Chondrocyte (in vitro differentiated cells): Measurements from ENCODE around the gene PKD1. TPM values are rescaled to one million over a fixed set of nuclear protein-coding genes. Genes with fewer than 3 reads are reported as not detected.

ENCODE experiments used
- DNase-seq: peaks from one replicate; pipeline ENCODE4 v3.0.0; 2021; ENCODE audit warnings: mixed read lengths, low spot score
- H3K27ac Mint-ChIP-seq: one replicate; pipeline ENCODE4 v1.8.0; 2021; ENCODE audit warnings: mild to moderate bottlenecking, moderate library complexity, mixed read lengths; ENCODE audit not compliant: unreplicated experiment
- H3K27me3 Mint-ChIP-seq: 2 replicates; pipeline ENCODE4 v1.8.0; 2021; ENCODE audit warnings: low read depth, mixed read lengths
- H3K36me3 Mint-ChIP-seq: 2 replicates; pipeline ENCODE4 v1.8.0; 2021; ENCODE audit warnings: low read depth, mixed read lengths
- H3K4me1 Mint-ChIP-seq: 2 replicates; pipeline ENCODE4 v1.8.0; 2021; ENCODE audit warnings: low read depth, mild to moderate bottlenecking, mixed read lengths
- H3K4me3 Mint-ChIP-seq: one replicate; pipeline ENCODE4 v1.8.0; 2021; ENCODE audit warnings: mild to moderate bottlenecking, moderate library complexity, mixed read lengths; ENCODE audit not compliant: unreplicated experiment
- H3K9me3 Mint-ChIP-seq: 2 replicates; pipeline ENCODE4 v1.8.0; 2021; ENCODE audit warnings: low read depth, mixed read lengths
- total RNA-seq: library from RNA; stranded (reverse); gene quantifications from 3 replicates; pipeline ENCODE4 v1.2.1, GENCODE V29; 2021
- TF ChIP-seq, protein P1 (sequence below): fragments of 200-600 bp; sonication (generic); IDR thresholded peaks from 2 replicates; pipeline ENCODE4 v1.5.0; 2021; ENCODE audit warnings: antibody characterized with exemption, mild to moderate bottlenecking, moderate library complexity

The PKD1 gene
- total RNA-seq, 1 donor from 2014 or later: 230 TPM

DNA sequence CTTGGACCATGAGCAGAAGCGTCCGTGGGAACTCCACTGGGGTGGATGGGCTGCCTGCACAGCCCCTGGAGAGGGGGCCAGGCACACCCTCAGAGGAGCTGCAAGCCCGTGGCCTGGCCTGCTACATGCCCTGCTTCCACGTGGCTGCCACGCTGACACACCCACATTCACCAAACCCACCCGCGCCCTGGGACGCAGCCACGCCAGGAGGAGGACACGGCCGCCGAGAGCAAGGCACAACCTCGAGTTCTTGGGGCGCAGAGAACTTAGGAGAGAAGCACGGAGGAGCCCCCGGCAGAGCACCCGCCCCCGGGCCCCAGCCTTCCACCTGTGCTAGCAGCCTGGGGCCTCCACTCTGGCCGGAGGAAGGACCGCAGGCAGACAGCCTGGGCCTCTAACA, 41.9 kb upstream of the PKD1 start:
- TF ChIP-seq, protein P1, sequence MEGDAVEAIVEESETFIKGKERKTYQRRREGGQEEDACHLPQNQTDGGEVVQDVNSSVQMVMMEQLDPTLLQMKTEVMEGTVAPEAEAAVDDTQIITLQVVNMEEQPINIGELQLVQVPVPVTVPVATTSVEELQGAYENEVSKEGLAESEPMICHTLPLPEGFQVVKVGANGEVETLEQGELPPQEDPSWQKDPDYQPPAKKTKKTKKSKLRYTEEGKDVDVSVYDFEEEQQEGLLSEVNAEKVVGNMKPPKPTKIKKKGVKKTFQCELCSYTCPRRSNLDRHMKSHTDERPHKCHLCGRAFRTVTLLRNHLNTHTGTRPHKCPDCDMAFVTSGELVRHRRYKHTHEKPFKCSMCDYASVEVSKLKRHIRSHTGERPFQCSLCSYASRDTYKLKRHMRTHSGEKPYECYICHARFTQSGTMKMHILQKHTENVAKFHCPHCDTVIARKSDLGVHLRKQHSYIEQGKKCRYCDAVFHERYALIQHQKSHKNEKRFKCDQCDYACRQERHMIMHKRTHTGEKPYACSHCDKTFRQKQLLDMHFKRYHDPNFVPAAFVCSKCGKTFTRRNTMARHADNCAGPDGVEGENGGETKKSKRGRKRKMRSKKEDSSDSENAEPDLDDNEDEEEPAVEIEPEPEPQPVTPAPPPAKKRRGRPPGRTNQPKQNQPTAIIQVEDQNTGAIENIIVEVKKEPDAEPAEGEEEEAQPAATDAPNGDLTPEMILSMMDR: no peak
- Mint-ChIP-seq H3K4me1 (no peaks in the 10 kb centered on the region), H3K9me3 (no peaks in the 10 kb centered on the region), H3K27ac (no peak overlapping the region), H3K27me3 (no peaks in the 10 kb centered on the region), H3K36me3 (peaks cover 16% of the 10 kb centered on the region), H3K4me3 (no peak overlapping the region)
- no peak for DNase-seq

DNA sequence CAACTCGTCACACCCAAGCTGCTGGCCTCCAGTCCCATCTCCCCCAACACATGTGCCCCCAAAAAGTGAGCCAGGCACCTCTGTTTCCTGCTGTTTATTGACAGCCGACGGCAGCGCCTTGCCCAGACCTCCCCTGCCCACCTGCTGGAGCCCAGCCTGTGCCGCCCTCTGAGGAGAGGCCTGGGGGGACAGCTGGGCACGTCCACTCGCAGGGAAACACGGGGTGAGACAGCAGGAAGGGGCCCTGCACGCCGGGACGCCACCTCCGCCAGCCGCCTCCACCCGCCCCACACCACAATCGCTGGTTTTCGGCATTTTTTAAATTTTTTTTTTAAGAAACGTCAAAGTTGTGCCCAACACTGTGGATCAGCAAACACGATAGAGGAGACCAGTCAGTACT, 41.4 kb upstream of the PKD1 start:
- Mint-ChIP-seq H3K27ac (no peak overlapping the region), H3K36me3 (peaks cover 15% of the 10 kb centered on the region), H3K4me1 (no peaks in the 10 kb centered on the region), H3K9me3 (no peaks in the 10 kb centered on the region), H3K4me3 (no peak overlapping the region), H3K27me3 (no peaks in the 10 kb centered on the region)
- DNase-seq: no peak
- TF ChIP-seq, protein P1: no peak

GRCh38 chr16:2176047-2176446, 40.3 kb upstream of the PKD1 start:
- DNase-seq: no peak
- Mint-ChIP-seq H3K36me3 (peaks cover 17% of the 10 kb centered on the region), H3K27me3 (no peaks in the 10 kb centered on the region), H3K27ac (no peak overlapping the region), H3K4me3 (no peak overlapping the region), H3K4me1 (no peaks in the 10 kb centered on the region), H3K9me3 (no peaks in the 10 kb centered on the region)
- TF ChIP-seq, protein P1: no peak

DNA sequence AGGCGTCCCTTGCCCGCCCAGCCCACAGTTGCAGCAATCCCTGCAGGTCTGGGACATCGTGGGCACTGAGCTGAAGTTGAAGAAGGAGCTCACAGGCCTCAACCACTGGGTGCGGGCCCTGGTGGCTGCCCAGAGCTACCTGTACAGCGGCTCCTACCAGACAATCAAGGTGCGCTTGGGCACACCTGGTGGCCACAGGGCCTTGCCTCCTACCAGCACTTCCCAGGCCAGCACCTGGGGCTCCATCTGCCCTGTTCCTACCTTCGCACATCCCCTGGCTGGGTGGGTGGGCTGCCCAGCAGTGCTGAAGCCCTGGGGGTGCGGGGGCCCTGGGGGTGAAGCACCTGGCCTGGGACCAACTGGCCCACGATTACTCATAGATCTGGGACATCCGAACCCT, 39.8 kb upstream of the PKD1 start:
- H3K27me3 Mint-ChIP-seq: no peaks in the 10 kb centered on the region
- peaks cover 17% of the 10 kb centered on the region for H3K36me3 Mint-ChIP-seq
- H3K9me3 Mint-ChIP-seq: no peaks in the 10 kb centered on the region
- no peak overlapping the region for H3K4me3 Mint-ChIP-seq
- no peak overlapping the region for H3K27ac Mint-ChIP-seq
- no peaks in the 10 kb centered on the region for H3K4me1 Mint-ChIP-seq
- TF ChIP-seq, protein P1: no peak
- DNase-seq: no peak

GRCh38 chr16:2174396-2175131, 38.9 kb upstream of the PKD1 start:
- no peak overlapping the region for H3K27ac Mint-ChIP-seq
- no peaks in the 10 kb centered on the region for H3K4me1 Mint-ChIP-seq
- H3K27me3 Mint-ChIP-seq: no peaks in the 10 kb centered on the region
- H3K36me3 Mint-ChIP-seq: peaks cover 17% of the 10 kb centered on the region
- DNase-seq: no peak
- no peaks in the 10 kb centered on the region for H3K9me3 Mint-ChIP-seq
- H3K4me3 Mint-ChIP-seq: no peak overlapping the region
- TF ChIP-seq, protein P1: no peak
